ENCODE results near the gene PLEKHM3.
"Not testable (repeated sequence)": the region's sequence is repeated elsewhere in the genome, so short reads cannot be mapped to it uniquely, and the experiment has no call there.

Gene PLEKHM3

GRCh38 chr2:207950063-207950760 lies 75.1 kb downstream of the PLEKHM3 start:
- DNase-seq (ENCODE audit: low read depth in 2 of 2) = no peak

DNA sequence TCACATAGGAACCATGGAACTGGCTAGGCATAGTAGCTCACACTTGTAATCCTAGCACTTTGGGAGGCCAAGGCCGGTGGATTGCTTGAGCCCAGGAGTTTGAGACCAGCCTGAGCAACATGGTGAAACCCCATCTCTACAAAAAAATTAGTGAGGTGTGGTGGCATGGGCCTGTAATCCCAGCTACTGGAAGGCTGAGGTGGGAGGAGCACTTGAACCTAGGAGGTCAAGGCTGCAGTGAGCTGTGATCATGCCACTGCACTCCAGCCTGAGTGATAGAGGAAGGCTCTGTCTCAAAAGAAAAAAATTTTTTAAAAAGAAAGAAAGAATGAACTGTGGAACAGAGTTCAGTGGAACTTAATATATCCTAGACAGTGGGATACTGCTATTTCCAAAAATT lies 76.1 kb downstream of the PLEKHM3 start:
- DNase-seq (ENCODE audit: low read depth in 2 of 2) = not testable (repeated sequence)

- DNase-seq (ENCODE audit: low read depth in 2 of 2) = no peak
These were observed 80.2 kb downstream of the PLEKHM3 start for GRCh38 chr2:207944979-207945600.

GRCh38 chr2:207944334-207944733 lies 81.0 kb downstream of the PLEKHM3 start:
- no peak for DNase-seq (ENCODE audit: low read depth in 2 of 2)

DNA sequence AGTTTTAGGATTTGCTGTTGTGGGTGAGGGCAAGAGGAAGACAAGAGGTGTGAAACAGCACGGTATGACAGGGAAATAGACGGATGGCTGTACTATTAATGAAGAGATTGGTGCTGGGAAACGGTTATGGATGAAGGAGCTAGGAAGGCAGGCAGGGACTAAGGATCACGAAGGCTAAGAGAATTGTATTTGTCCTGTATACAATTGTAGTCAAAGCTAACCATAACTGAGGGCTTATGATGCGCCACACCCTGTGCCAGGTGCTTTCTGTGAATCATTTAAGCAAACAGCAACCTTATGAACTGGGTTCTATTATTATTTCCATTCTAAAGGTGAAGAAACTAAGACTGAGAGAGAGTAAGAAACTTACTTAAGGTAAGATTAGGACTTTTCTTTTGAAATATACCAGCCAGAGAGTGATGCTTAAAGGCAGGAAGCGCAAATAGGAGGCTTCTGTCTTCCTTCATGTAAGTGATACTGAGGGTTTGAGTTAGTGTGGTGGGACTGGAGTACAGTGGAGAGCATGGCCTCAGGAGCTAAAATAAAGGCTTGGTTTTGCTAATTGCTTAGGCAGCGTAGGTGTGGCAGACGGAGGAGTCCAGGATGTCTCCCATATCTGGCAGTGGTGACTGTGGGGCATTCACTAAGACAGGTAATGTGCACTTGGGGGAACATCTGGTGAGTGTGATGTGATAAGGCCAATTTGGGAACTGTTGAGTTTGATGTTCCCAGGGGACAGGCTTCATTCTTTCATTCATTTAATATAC lies 85.8 kb downstream of the PLEKHM3 start:
- no peak for DNase-seq (ENCODE audit: low read depth in 2 of 2)

DNA sequence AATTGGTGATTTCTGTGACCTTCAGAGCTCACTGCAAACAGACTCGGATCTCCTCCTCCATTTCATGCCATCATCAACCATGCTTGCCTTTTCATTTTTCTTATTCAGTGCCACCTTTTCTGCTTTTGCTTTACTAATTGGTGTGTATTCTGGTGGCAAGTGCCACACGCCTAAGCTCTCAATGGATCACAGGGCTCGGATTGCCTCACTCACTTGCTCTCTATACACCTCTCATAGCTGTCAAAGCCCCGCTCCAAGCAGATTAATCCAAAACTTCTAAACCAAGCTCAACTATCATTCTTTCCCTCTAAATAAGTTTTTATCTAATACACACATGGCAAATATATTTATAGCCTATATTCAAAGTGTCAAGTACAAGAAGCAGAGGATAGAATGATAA lies 86.4 kb downstream of the PLEKHM3 start:
- no peak for DNase-seq (ENCODE audit: low read depth in 2 of 2)

GRCh38 chr2:207938415-207938814 lies 86.9 kb downstream of the PLEKHM3 start:
- DNase-seq (ENCODE audit: low read depth in 2 of 2) = no peak

DNA sequence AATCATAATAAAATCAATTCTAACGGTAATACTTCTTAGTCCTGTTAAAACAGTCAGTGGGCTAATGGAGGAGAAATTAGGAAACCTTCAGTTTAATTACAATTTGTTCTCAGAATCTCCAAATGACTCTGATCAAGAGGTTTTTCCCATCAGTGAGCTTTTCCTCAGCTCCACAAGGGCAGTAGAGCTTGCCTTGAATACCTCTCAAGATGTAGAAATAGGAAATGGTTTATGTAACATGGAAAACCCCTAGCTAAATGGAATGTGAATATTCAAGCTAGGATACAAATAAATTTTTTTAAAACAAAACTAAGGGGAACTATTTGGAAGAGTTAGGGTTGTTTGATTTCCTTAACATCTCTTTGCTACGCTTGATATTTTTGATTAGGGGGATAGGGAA lies 87.5 kb downstream of the PLEKHM3 start:
- no peak for DNase-seq (ENCODE audit: low read depth in 2 of 2)

DNA sequence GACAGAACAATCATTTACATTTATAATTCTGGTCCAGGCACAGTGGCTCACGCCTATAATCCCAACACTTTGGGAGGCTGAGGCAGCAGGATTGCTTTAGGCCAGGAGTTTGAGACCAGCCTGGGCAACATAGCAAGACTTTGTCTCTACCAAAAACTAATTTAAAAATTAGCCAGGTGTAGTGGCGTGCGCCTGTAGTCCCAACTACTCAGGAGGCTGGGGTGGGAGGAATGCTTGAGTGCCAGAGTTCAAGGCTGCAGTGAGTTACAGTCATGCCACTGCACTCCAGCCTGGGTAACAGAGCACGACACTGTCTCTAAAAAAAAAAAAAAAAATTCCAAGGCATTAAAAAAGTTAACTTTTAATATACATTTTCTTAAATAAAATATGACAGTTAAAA lies 88.1 kb downstream of the PLEKHM3 start:
- DNase-seq (ENCODE audit: low read depth in 2 of 2) = no peak

DNA sequence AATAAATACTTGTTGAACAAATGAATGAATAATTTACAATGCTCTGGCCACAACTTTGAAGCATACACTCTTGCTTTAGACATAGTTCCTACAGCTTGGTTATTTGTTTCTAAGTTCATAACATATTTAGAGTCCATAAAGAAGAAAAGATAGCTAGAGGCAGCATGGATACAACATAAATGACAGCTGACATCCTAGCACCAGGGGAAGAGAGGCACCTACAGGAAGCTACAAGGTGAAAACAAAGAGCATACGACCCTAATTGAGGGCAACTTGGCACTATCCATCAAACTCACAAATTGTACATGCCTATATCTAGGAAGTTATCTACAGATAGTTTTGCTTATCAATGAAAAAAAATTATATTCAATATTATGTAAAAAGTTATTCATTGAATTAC lies 88.9 kb downstream of the PLEKHM3 start:
- DNase-seq (ENCODE audit: low read depth in 2 of 2) = no peak

DNA sequence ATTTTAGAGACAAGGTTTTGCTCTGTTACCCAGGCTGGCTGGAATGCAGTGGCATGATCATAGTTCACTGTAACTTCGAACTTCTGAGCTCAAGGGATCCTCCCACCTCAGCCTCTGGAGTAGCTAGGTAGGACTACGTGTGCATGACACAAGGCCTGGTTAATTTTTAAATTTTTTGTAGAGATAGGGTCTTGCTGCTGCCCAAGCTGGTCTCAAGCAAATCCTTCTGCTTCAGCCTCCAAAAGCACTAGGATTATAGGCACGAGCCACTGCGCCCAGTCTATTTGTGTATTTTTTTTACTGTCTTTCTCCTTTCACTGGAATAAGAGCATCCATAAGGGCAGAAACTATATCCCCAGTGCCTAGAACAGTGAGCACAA lies 89.3 kb downstream of the PLEKHM3 start:
- DNase-seq (ENCODE audit: low read depth in 2 of 2) = no peak

DNA sequence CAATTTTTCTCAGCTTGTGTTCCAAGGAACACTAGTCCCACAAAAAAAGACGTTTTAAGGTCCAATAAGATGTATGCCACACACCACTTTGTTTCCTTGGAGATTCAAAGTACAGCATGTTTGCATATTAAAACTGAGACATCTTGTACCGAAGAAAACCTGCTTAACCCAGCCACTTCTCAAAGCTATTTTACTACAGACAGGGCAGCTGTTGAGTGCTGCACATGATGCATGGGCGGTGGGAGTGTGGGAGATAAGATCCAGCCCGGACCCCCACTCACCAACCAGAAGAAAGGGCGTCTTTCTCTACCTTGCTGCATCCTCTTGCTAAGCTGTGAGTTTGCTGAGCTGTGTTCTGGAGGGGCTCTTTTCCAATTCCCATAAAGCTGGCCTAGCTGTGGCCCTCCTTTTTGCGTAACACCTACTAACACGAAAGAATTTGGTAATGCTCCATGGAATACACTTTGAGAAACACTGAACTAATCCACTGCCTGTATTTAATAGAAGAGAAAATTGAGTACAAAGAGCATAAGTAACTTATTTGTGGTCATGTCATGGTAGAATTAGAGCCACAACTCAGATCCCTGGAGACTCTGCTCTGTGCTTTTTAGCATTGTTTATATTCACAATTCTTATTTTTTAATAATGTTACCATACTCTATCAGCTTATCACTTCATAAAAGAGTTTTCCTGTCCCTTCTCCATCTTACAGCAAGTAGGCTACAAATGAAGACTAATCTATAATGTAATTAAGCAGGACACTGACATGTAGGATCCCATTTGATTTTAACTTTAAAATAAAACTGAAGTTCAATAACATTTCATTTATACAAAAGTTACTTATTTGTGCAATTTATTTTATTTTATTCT lies 90.0 kb downstream of the PLEKHM3 start:
- no peak for DNase-seq (ENCODE audit: low read depth in 2 of 2)

DNA sequence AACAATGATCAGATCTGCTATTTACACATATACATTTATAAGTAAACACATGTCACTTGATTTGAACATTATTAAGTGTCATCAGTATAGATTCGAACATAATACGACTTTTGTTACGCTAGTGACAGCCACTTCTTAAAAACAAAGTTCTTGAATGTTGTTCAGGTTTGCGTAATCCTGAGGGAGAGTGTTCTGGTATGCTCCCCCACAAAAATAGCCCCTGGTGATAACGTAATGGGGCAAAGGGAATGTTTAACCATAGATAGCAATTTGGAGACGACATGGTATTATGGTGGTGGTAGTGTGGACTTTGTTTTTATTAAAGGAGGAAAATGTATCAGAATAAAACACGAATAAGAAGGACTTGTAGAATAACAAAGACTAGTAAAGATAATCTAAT lies 90.6 kb downstream of the PLEKHM3 start:
- DNase-seq (ENCODE audit: low read depth in 2 of 2) = no peak

DNA sequence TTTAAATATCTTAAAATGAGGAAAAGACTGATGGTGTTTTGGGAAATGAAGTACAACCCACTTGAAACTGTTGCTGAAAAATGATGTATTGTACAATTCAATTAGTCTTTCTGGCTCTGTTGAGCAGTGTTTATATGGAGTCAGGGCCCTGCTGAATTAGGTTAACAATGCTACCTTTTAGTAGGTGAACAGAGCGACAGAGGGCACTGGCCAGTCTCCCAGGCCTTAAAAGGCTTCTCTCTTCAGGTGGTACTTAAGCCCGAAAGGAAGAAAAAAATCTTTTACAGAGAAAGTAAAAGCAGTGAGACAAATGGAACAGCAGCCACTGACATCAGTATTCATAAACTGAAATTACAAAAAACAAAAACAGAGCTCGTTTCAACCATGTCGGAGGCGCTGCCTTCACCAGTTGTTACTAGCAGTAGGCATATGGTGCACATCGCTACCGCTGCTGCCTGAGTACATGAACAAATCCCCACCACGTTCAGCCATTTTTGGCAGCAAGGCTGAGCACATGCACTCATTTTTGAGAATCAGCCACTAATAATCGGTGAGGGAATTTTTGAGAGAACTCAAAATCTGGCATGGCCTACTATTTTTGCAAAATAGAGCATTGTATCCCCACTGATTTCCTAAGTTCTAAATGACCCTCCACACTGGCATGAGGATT lies 91.8 kb downstream of the PLEKHM3 start:
- no peak for DNase-seq (ENCODE audit: low read depth in 2 of 2)

DNA sequence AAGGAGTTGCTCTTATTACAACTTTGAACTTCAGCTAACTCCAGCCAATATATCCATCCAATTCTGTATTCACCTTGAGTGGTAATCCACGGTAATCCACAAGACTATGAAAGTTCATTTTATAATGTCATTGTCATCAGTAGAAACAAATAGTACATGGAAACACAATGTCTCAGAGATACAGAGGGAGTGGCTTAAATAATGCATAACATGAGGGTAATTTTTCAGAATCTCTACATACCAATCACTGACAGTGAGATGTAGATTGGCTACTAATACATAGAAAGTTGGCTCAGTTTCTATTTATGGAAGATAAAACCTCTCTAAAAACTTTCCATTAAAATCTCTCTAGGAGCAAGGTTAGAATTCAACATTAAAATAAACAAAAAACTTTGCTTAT lies 93.2 kb downstream of the PLEKHM3 start:
- no peak for DNase-seq (ENCODE audit: low read depth in 2 of 2)

DNA sequence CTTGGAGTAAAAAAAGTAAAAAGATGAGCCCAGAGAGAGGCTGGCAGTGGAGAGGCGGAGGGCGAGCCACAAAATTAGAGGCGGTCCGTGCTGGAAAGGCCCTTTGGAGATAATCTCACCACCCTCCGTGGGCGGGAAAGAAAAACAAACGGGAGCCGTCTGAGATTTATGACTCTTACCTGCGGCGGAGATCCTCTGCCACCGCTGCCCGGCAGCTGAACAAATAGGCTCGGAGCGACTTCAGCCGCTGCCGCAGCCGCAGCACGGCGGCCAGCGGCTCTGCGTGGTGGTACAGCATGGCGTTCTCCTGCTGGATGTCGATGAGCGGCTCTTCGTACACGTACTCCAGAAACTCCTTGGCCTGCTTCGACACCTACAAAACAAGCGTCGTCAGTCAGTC lies 94.6 kb downstream of the PLEKHM3 start:
- DNase-seq (ENCODE audit: low read depth in 2 of 2) = no peak

DNA sequence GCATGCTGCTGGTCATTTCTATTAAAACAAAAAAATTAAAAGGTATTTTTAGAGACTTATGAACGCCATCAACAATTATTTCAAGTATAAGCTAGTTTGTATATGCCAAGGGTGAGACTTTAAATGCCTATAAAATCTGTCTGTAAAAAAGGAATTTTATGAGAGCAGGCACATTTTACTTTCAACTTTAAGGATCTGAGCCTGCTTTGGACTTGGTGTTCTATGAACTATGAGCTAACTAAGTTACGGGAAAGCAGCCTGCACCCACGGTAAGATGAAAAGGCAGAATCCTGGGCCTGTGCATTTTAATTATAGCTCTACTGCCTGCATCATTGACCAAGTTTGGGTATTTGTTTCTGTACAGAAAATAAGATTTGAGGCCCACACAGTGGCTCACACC lies 95.4 kb downstream of the PLEKHM3 start:
- DNase-seq (ENCODE audit: low read depth in 2 of 2) = no peak

GRCh38 chr2:207928079-207928478 lies 97.2 kb downstream of the PLEKHM3 start:
- DNase-seq (ENCODE audit: low read depth in 2 of 2) = no peak

DNA sequence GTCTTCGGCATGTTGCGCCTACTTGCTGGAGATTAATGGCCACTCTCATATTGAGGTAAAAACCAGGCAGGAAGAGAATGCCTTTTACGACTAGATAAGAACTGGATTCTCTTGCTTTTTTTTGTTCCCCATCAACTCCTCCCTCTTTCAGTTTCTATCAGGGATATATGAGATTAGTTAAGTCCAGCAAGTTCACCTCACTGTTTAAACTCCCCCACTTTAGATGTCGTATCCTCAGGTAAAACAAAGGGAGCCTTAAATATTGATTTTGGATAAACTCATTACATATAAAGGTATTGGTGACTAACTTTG lies 98.4 kb downstream of the PLEKHM3 start:
- no peak for DNase-seq (ENCODE audit: low read depth in 2 of 2)

GRCh38 chr2:207926133-207926988 lies 99.0 kb downstream of the PLEKHM3 start:
- DNase-seq (ENCODE audit: low read depth in 2 of 2) = no peak

DNA sequence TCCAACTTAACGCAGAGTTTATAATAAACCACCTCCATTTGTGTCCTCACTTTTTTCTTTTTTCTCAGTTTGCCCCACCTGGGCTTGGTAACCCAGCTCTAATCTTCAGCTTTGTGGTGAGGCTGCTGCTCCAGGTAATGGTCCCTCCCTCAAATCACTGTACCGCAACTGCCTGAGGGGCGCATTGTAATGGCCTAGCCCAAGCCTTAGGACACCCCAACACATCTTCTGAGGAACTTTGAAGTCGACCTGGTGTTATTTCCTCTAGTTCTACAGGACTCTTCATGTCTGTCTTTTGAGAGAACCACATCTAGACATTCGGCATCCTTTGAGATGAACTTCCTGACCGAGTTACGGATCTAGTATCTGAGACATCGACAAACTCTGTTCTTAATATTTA lies 99.7 kb downstream of the PLEKHM3 start:
- no peak for DNase-seq (ENCODE audit: low read depth in 2 of 2)

Measured in stimulated activated CD4-positive, alpha-beta T cell treated with anti-CD3 and anti-CD28 coated beads, Interleukin-12 subunit alpha, Interleukin-12 subunit beta, amount 100 ng/mL, for 24 hours (primary cell).